Measurements from ENCODE around the gene ODAM.
"Not testable (repeated sequence)": the region's sequence is repeated elsewhere in the genome, so short reads cannot be mapped to it uniquely, and the experiment has no call there.

The ODAM gene

GRCh38 chr4:70190579-70190978, 4.9 kb upstream of the ODAM start:
- in situ Hi-C loops (cut with HindIII; ENCODE audit: low pct_unique_long_range_greater_than_20kb, low sequenced_read_pairs), result no loop called here
- no peak for TF ChIP-seq JUND (IDR thresholded peaks at IDR 0.05; ENCODE audit: low read depth)
- no peak for DNase-seq (ENCODE audit: low read depth in 1 of 2, low spot score in 1 of 2)

- DNase-seq (ENCODE audit: low read depth in 1 of 2, low spot score in 1 of 2), result no peak
- in situ Hi-C loops (cut with HindIII; ENCODE audit: low pct_unique_long_range_greater_than_20kb, low sequenced_read_pairs), result no loop called here
- no peak for TF ChIP-seq JUND (IDR thresholded peaks at IDR 0.05; ENCODE audit: low read depth)
Observed at GRCh38 chr4:70191647-70192046, 3.9 kb upstream of the ODAM start.

GRCh38 chr4:70192895-70193294, 2.6 kb upstream of the ODAM start:
- DNase-seq (ENCODE audit: low read depth in 1 of 2, low spot score in 1 of 2), result no peak
- TF ChIP-seq JUND (IDR thresholded peaks at IDR 0.05; ENCODE audit: low read depth), result no peak
- in situ Hi-C loops (cut with HindIII; ENCODE audit: low pct_unique_long_range_greater_than_20kb, low sequenced_read_pairs), result no loop called here

GRCh38 chr4:70196857-70197256, 1.3 kb downstream of the ODAM start:
- DNase-seq (ENCODE audit: low read depth in 1 of 2, low spot score in 1 of 2), result no peak
- no peak for TF ChIP-seq JUND (IDR thresholded peaks at IDR 0.05; ENCODE audit: low read depth)
- in situ Hi-C loops (cut with HindIII; ENCODE audit: low pct_unique_long_range_greater_than_20kb, low sequenced_read_pairs), result no loop called here

GRCh38 chr4:70197842-70198241, 2.3 kb downstream of the ODAM start:
- in situ Hi-C loops (cut with HindIII; ENCODE audit: low pct_unique_long_range_greater_than_20kb, low sequenced_read_pairs), result no loop called here
- no peak for TF ChIP-seq JUND (IDR thresholded peaks at IDR 0.05; ENCODE audit: low read depth)
- DNase-seq (ENCODE audit: low read depth in 1 of 2, low spot score in 1 of 2), result peak in 1 of 2 experiments; percentile 72

- in situ Hi-C loops (cut with HindIII; ENCODE audit: low pct_unique_long_range_greater_than_20kb, low sequenced_read_pairs), result no loop called here
- no peak for TF ChIP-seq JUND (IDR thresholded peaks at IDR 0.05; ENCODE audit: low read depth)
- DNase-seq (ENCODE audit: low read depth in 1 of 2, low spot score in 1 of 2), result no peak
Observed at GRCh38 chr4:70203601-70204000, 8.1 kb downstream of the ODAM start.

GRCh38 chr4:70212752-70213151, 17.2 kb downstream of the ODAM start:
- DNase-seq (ENCODE audit: low read depth in 1 of 2, low spot score in 1 of 2); in situ Hi-C loops (cut with HindIII; ENCODE audit: low pct_unique_long_range_greater_than_20kb, low sequenced_read_pairs): not testable (repeated sequence)

- in situ Hi-C loops (cut with HindIII; ENCODE audit: low pct_unique_long_range_greater_than_20kb, low sequenced_read_pairs); DNase-seq (ENCODE audit: low read depth in 1 of 2, low spot score in 1 of 2): not testable (repeated sequence)
Observed at GRCh38 chr4:70216109-70216508, 20.6 kb downstream of the ODAM start.

- DNase-seq (ENCODE audit: low read depth in 1 of 2, low spot score in 1 of 2); in situ Hi-C loops (cut with HindIII; ENCODE audit: low pct_unique_long_range_greater_than_20kb, low sequenced_read_pairs): not testable (repeated sequence)
Observed at GRCh38 chr4:70216550-70216949, 21.0 kb downstream of the ODAM start.

- DNase-seq (ENCODE audit: low read depth in 1 of 2, low spot score in 1 of 2); in situ Hi-C loops (cut with HindIII; ENCODE audit: low pct_unique_long_range_greater_than_20kb, low sequenced_read_pairs): not testable (repeated sequence)
Observed at GRCh38 chr4:70221389-70221788, 25.9 kb downstream of the ODAM start.

DNA sequence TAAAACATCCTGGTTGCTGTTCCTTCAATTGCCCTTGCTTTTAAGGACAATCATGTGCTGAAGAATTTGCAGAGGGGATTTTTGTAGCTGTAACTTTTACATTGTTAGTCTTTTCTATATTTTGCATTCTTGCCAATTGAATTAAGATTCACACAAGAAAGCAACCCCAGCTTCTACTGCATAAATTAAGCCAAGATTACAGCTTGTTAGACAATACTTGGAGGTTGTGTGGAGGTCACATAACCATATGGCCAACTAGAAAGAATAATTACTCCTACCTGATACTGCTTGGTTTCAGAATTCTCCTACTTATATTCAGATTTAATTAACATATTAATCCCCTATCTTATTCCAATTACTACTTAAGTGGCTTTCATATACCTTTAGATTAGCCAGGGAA, 26.3 kb downstream of the ODAM start:
- DNase-seq (ENCODE audit: low read depth in 1 of 2, low spot score in 1 of 2); in situ Hi-C loops (cut with HindIII; ENCODE audit: low pct_unique_long_range_greater_than_20kb, low sequenced_read_pairs): not testable (repeated sequence)

GRCh38 chr4:70225824-70226223, 30.3 kb downstream of the ODAM start, which contains the start of gene FDCSP:
Gene FDCSP (plus strand): TSS chr4:70226124. CDS start chr4:70231195, 5,071 bp downstream.
- TF ChIP-seq JUND (IDR thresholded peaks at IDR 0.05; ENCODE audit: low read depth), result no peak
- no peak for DNase-seq (ENCODE audit: low read depth in 1 of 2, low spot score in 1 of 2)
- in situ Hi-C loops (cut with HindIII; ENCODE audit: low pct_unique_long_range_greater_than_20kb, low sequenced_read_pairs), result no loop called here

- in situ Hi-C loops (cut with HindIII; ENCODE audit: low pct_unique_long_range_greater_than_20kb, low sequenced_read_pairs), result no loop called here
- DNase-seq (ENCODE audit: low read depth in 1 of 2, low spot score in 1 of 2), result no peak
- TF ChIP-seq JUND (IDR thresholded peaks at IDR 0.05; ENCODE audit: low read depth), result no peak
Observed at GRCh38 chr4:70236125-70236524, 40.6 kb downstream of the ODAM start.

- TF ChIP-seq JUND (IDR thresholded peaks at IDR 0.05; ENCODE audit: low read depth), result no peak
- DNase-seq (ENCODE audit: low read depth in 1 of 2, low spot score in 1 of 2), result no peak
- in situ Hi-C loops (cut with HindIII; ENCODE audit: low pct_unique_long_range_greater_than_20kb, low sequenced_read_pairs), result no loop called here
Observed at GRCh38 chr4:70239131-70239883, 43.8 kb downstream of the ODAM start.
